ENCODE data around the gene WIPF1. TPM values are rescaled to one million over a fixed set of nuclear protein-coding genes. Genes with fewer than 3 reads are reported as not detected.

Gene WIPF1
- total and polyA plus RNA-seq, 4 donors, result 18.5 to 64.1 (median 49.0) TPM

DNA sequence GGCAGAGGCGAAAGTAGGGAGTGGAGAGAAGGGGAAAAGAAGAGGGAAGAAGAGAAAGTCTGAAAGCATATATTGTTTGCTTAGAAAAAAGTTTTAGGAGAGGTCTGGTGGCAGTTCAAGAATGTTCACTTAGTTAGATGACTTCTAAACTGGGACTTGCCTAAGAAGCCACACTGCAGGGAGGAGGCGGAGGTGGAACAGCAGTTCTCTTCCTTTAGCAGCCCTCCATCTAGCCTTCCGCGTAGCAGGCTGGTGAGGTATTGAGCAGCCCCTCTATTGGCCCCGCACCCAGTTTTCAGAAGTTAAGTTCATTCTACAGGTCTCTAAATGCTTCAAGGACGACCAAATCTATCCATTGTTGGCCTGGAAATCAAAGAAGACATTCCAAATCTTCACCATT, 31.9 kb upstream of the WIPF1 start:
- Histone ChIP-seq H3K27ac (ENCODE audit: low read depth in 1 of 2, low read length in 1 of 2) (no peak overlapping the region), H3K4me3 (no peak overlapping the region), H3K9ac (ENCODE audit: insufficient read depth in 1 of 2, low read length in 2 of 2) (no peak overlapping the region), H3K27me3 (ENCODE audit: control insufficient read depth in 3 of 3, insufficient read depth in 3 of 3, low read length in 2 of 3) (no peaks in the 10 kb centered on the region), H3K4me1 (ENCODE audit: control insufficient read depth in 5 of 5, insufficient read depth in 5 of 5, low read length in 5 of 5) (peaks cover 0 to 11% (median 0%) of the 10 kb centered on the region in 5 donors), H3K36me3 (ENCODE audit: control insufficient read depth in 4 of 4, insufficient read depth in 4 of 4, low read length in 4 of 4) (peaks cover 0 to 8% (median 2%) of the 10 kb centered on the region in 4 donors), H3K9me3 (ENCODE audit: control insufficient read depth in 4 of 4, insufficient read depth in 3 of 4, low read length in 3 of 4) (no peaks in the 10 kb centered on the region)
- TF ChIP-seq, protein P1, sequence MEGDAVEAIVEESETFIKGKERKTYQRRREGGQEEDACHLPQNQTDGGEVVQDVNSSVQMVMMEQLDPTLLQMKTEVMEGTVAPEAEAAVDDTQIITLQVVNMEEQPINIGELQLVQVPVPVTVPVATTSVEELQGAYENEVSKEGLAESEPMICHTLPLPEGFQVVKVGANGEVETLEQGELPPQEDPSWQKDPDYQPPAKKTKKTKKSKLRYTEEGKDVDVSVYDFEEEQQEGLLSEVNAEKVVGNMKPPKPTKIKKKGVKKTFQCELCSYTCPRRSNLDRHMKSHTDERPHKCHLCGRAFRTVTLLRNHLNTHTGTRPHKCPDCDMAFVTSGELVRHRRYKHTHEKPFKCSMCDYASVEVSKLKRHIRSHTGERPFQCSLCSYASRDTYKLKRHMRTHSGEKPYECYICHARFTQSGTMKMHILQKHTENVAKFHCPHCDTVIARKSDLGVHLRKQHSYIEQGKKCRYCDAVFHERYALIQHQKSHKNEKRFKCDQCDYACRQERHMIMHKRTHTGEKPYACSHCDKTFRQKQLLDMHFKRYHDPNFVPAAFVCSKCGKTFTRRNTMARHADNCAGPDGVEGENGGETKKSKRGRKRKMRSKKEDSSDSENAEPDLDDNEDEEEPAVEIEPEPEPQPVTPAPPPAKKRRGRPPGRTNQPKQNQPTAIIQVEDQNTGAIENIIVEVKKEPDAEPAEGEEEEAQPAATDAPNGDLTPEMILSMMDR (IDR thresholded peaks at IDR 0.05; ENCODE audit: control extremely low read depth, extremely low read depth), result no peak
- DNase-seq (no peak), ATAC-seq (ENCODE audit: insufficient read depth, low FRiP score) (no peak)
- 96% methylated on average over 6 of the region's 6 CpGs for WGBS, 2 donors

DNA sequence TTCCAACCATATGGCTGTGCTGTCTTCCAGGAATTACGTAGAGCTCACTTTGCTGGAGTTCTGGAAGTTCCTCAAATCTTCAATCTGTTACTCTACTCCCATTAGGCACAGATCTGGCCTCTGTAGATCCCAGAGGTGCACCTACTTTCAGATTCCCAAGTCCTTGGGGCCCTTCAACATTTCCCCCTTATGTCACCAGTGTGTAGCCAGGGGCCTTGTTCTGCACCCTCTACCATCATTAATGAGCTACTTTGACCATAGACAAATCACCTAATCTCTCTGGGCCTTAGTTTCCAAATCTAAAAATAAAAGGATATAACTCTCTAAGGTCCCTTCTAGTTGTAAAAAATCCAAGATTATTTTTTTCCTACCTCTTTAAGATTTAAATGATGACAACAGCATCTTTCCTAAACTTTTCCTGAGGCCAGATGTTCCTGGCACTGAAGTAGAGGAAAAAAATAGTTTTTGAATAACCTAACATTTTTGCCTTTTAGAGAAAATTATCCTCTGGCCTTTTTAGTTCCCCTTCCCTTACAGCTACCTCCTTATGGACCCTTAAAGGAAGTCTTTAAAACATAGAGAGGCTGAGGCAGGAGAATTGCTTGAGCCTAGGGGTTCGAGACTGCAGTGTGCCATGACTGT, 31.0 kb upstream of the WIPF1 start:
- H3K27me3 ChIP-seq (ENCODE audit: control insufficient read depth in 3 of 3, insufficient read depth in 3 of 3, low read length in 2 of 3), result no peaks in the 10 kb centered on the region
- no peak for DNase-seq
- H3K9ac ChIP-seq (ENCODE audit: insufficient read depth in 1 of 2, low read length in 2 of 2), result no peak overlapping the region
- peaks cover 0 to 5% (median 0%) of the 10 kb centered on the region in 5 donors for H3K4me1 ChIP-seq (ENCODE audit: control insufficient read depth in 5 of 5, insufficient read depth in 5 of 5, low read length in 5 of 5)
- ATAC-seq (ENCODE audit: insufficient read depth, low FRiP score), result no peak
- H3K4me3 ChIP-seq, result no peak overlapping the region
- no peak overlapping the region for H3K27ac ChIP-seq (ENCODE audit: low read depth in 1 of 2, low read length in 1 of 2)
- H3K9me3 ChIP-seq (ENCODE audit: control insufficient read depth in 4 of 4, insufficient read depth in 3 of 4, low read length in 3 of 4), result no peaks in the 10 kb centered on the region
- peaks cover 0 to 9% (median 2%) of the 10 kb centered on the region in 4 donors for H3K36me3 ChIP-seq (ENCODE audit: control insufficient read depth in 4 of 4, insufficient read depth in 4 of 4, low read length in 4 of 4)
- TF ChIP-seq, protein P1 (IDR thresholded peaks at IDR 0.05; ENCODE audit: control extremely low read depth, extremely low read depth), result no peak
- WGBS, 2 donors, result 98% methylated on average over 2 of the region's 2 CpGs

DNA sequence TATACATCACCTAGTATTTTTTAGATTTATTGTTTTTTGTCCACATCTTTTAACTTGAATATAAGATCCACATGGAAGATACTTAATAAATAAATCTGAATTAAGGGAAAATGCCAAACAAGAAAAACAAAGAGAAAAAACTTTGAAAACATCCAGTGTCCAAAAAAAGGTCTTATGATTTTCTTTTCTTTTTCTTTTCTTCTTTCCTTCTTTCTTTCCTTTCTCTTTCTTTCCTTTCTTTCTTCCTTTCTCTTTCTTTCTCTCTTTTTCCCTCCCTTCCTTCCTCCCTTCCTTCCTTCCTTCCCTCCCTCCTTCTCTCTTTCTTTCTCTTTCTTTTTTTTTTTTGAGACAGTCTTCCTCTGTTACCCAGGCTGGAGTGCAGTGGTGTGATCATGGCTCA, 29.6 kb upstream of the WIPF1 start:
- peaks cover 0 to 9% (median 2%) of the 10 kb centered on the region in 4 donors for H3K36me3 ChIP-seq (ENCODE audit: control insufficient read depth in 4 of 4, insufficient read depth in 4 of 4, low read length in 4 of 4)
- no peak overlapping the region for H3K4me3 ChIP-seq
- no peak overlapping the region for H3K27ac ChIP-seq (ENCODE audit: low read depth in 1 of 2, low read length in 1 of 2)
- H3K4me1 ChIP-seq (ENCODE audit: control insufficient read depth in 5 of 5, insufficient read depth in 5 of 5, low read length in 5 of 5), result peaks cover 0 to 2% (median 0%) of the 10 kb centered on the region in 5 donors
- H3K9ac ChIP-seq (ENCODE audit: insufficient read depth in 1 of 2, low read length in 2 of 2), result no peak overlapping the region
- no peak for DNase-seq
- no peaks in the 10 kb centered on the region for H3K9me3 ChIP-seq (ENCODE audit: control insufficient read depth in 4 of 4, insufficient read depth in 3 of 4, low read length in 3 of 4)
- H3K27me3 ChIP-seq (ENCODE audit: control insufficient read depth in 3 of 3, insufficient read depth in 3 of 3, low read length in 2 of 3), result no peaks in the 10 kb centered on the region
- TF ChIP-seq, protein P1 (IDR thresholded peaks at IDR 0.05; ENCODE audit: control extremely low read depth, extremely low read depth), result no peak
- no peak for ATAC-seq (ENCODE audit: insufficient read depth, low FRiP score)
